ENCODE measurements around the gene CSPG4. TPM values are rescaled to one million over a fixed set of nuclear protein-coding genes. Genes with fewer than 3 reads are reported as not detected.
"Not testable (repeated sequence)": the region's sequence is repeated elsewhere in the genome, so short reads cannot be mapped to it uniquely, and the experiment has no call there.

The CSPG4 gene
- total RNA-seq, 5 donors from 2014 or later (not counting 1 experiment from before 2014, with no cell fraction given): 0.06 to 0.07 (median 0.06) TPM; not detected in 2

DNA sequence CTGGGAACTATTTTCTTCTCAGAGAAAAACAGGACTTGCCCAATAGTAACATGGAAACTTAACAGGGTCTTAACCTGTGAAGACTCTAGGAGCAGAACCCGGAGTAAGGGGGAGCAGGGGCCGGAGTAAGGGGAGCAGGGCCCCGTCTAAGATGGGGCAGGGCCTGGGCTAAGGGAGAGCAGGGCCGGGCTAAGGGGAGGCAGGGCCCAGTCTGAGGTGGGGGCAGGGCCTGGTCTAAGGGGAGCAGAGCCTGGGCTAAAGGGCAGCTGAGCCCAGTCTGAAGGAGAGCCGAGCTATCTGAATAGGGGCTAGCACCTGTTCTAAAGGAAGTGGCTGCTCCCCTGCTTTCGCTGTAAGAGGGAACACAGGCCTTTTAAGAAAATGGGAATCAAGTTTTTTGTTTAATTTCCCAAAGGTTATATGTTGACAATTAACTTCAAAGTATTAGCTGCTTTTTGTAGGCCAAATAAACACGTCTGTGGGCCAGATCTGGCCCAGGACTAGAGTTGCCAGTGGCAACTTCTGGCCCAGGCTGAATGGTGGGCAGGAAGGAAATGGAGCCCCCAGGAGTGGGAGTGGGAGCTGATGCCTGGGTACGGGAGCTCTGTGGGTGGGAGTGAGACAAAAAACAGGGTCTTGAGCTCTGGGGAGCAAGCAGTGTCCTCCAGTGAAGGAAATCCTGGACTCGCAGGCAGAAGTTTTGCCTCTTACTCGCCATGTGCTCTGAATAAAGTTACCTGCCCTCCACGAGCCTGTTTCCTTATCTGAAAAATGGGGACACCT, 32.5 kb downstream of the CSPG4 start:
- Histone ChIP-seq H3K27ac (ENCODE audit: low read length) (no peak overlapping the region), H3K9me3 (no peaks in the 10 kb centered on the region), H3K36me3 (ENCODE audit: control insufficient read depth in 2 of 2, extremely low read depth in 1 of 2, insufficient read depth in 1 of 2, low read length in 1 of 2) (no peaks in the 10 kb centered on the region), H3K4me1 (ENCODE audit: control insufficient read depth in 1 of 2, extremely low read depth in 1 of 2, insufficient read depth in 2 of 2, low read length in 2 of 2) (peaks cover 0 to 6% of the 10 kb centered on the region in 2 experiments), H3K4me3 (ENCODE audit: control insufficient read depth in 1 of 2, extremely low read depth in 1 of 2, low read length in 1 of 2) (no peak overlapping the region), H3K27me3 (replicated peaks in 1 of 2; ENCODE audit: control insufficient read depth in 2 of 2, extremely low read depth in 1 of 2, insufficient read depth in 2 of 2, low read length in 1 of 2) (peaks cover 0 to 4% of the 10 kb centered on the region in 2 experiments)
- no peaks in the 10 kb centered on the region for H3K27me3 Mint-ChIP-seq
- DNase-seq (no peak), ATAC-seq (replicated peaks in 1 of 4) (no peak)
- CTCF ChIA-PET: no interaction called here
- H3K9me3 Mint-ChIP-seq: no peaks in the 10 kb centered on the region
- no peaks in the 10 kb centered on the region for H3K4me1 Mint-ChIP-seq
- H3K36me3 Mint-ChIP-seq: no peaks in the 10 kb centered on the region
- 75% methylated on average over 7 of the region's 11 CpGs for WGBS (ENCODE audit: insufficient coverage)
- no peak overlapping the region for H3K27ac Mint-ChIP-seq
- no peak overlapping the region for H3K4me3 Mint-ChIP-seq
- POLR2A ChIA-PET: no interaction called here

- H3K27ac Mint-ChIP-seq: not testable (repeated sequence)
Measured at GRCh38 chr15:75678324-75678690, 34.3 kb downstream of the CSPG4 start.

DNA sequence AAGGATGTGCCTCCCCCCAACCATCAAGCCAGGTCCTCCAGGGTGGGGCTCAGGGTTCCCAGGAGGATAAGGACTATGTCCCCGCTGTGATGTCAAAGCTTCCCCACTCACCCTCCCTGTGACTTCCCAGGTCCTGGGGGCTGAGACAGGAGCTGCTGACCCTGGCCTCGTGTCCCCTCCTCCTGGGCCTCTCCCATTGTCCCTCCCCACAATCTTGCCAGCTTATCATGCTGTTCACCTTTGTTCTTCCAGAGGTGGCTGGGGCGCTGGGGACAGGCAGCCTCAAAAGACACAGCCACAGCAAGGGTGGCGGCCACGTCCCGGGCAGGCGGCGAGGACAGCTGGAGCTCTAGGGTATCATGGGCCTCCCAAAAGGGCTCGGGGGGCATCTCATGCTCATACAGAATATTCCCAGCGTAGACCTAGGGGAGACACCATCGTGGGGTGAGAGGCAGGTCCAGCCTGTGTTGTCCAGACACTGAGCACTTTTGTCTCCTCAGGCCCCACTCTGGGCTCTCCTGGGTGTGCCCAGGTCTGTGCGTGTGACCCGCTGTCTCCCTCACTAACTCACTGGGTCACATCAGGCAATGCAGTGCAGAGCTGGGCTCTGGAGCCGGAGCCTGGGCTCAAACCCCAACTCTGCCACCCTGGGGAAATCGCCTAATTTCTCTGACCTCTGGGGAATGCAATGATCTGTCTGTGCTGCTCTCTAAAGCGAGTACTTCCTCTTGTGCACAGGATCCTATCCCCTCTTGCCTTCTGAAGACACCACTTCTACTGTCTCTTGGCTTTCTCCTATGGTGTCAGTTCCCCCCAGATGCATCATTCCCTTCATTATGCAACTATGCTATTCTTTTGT, 35.0 kb downstream of the CSPG4 start:
- Histone ChIP-seq H3K27ac (ENCODE audit: low read length) (no peak overlapping the region), H3K4me3 (ENCODE audit: control insufficient read depth in 1 of 2, extremely low read depth in 1 of 2, low read length in 1 of 2) (no peak overlapping the region), H3K9me3 (no peaks in the 10 kb centered on the region), H3K4me1 (ENCODE audit: control insufficient read depth in 1 of 2, extremely low read depth in 1 of 2, insufficient read depth in 2 of 2, low read length in 2 of 2) (no peaks in the 10 kb centered on the region), H3K27me3 (replicated peaks in 1 of 2; ENCODE audit: control insufficient read depth in 2 of 2, extremely low read depth in 1 of 2, insufficient read depth in 2 of 2, low read length in 1 of 2) (no peaks in the 10 kb centered on the region), H3K36me3 (ENCODE audit: control insufficient read depth in 2 of 2, extremely low read depth in 1 of 2, insufficient read depth in 1 of 2, low read length in 1 of 2) (no peaks in the 10 kb centered on the region)
- DNase-seq (no peak), ATAC-seq (replicated peaks in 1 of 4) (no peak)
- Mint-ChIP-seq H3K27ac (no peak overlapping the region), H3K36me3 (no peaks in the 10 kb centered on the region), H3K4me3 (no peak overlapping the region), H3K4me1 (no peaks in the 10 kb centered on the region), H3K27me3 (no peaks in the 10 kb centered on the region), H3K9me3 (no peaks in the 10 kb centered on the region)
- 73% methylated on average over 15 of the region's 16 CpGs for WGBS (ENCODE audit: insufficient coverage)
- POLR2A ChIA-PET: no interaction called here
- CTCF ChIA-PET: no interaction called here

More at GRCh38 chr15:75678324-75678690, 34.3 kb downstream of the CSPG4 start:
- H3K4me1 ChIP-seq (ENCODE audit: control insufficient read depth in 1 of 2, extremely low read depth in 1 of 2, insufficient read depth in 2 of 2, low read length in 2 of 2); CTCF ChIA-PET; H3K36me3 Mint-ChIP-seq; H3K27ac ChIP-seq (ENCODE audit: low read length); H3K27me3 ChIP-seq (replicated peaks in 1 of 2; ENCODE audit: control insufficient read depth in 2 of 2, extremely low read depth in 1 of 2, insufficient read depth in 2 of 2, low read length in 1 of 2); DNase-seq; H3K4me1 Mint-ChIP-seq; H3K36me3 ChIP-seq (ENCODE audit: control insufficient read depth in 2 of 2, extremely low read depth in 1 of 2, insufficient read depth in 1 of 2, low read length in 1 of 2); H3K4me3 ChIP-seq (ENCODE audit: control insufficient read depth in 1 of 2, extremely low read depth in 1 of 2, low read length in 1 of 2); POLR2A ChIA-PET; H3K9me3 Mint-ChIP-seq; ATAC-seq (replicated peaks in 1 of 4); H3K27me3 Mint-ChIP-seq; H3K9me3 ChIP-seq; H3K4me3 Mint-ChIP-seq: not testable (repeated sequence)
- WGBS (ENCODE audit: insufficient coverage): 86% methylated on average over 2 of the region's 6 CpGs

- no peak overlapping the region for H3K4me3 Mint-ChIP-seq
- Histone ChIP-seq H3K27me3 (replicated peaks in 1 of 2; ENCODE audit: control insufficient read depth in 2 of 2, extremely low read depth in 1 of 2, insufficient read depth in 2 of 2, low read length in 1 of 2) (no peaks in the 10 kb centered on the region), H3K4me1 (ENCODE audit: control insufficient read depth in 1 of 2, extremely low read depth in 1 of 2, insufficient read depth in 2 of 2, low read length in 2 of 2) (no peaks in the 10 kb centered on the region), H3K9me3 (no peaks in the 10 kb centered on the region), H3K36me3 (ENCODE audit: control insufficient read depth in 2 of 2, extremely low read depth in 1 of 2, insufficient read depth in 1 of 2, low read length in 1 of 2) (no peaks in the 10 kb centered on the region), H3K27ac (ENCODE audit: low read length) (no peak overlapping the region), H3K4me3 (ENCODE audit: control insufficient read depth in 1 of 2, extremely low read depth in 1 of 2, low read length in 1 of 2) (no peak overlapping the region)
- ATAC-seq (replicated peaks in 1 of 4) (no peak), DNase-seq (no peak)
- no peaks in the 10 kb centered on the region for H3K36me3 Mint-ChIP-seq
- H3K27me3 Mint-ChIP-seq: no peaks in the 10 kb centered on the region
- WGBS (ENCODE audit: insufficient coverage): 85% methylated on average over 24 of the region's 30 CpGs
- H3K27ac Mint-ChIP-seq: no peak overlapping the region
- H3K9me3 Mint-ChIP-seq: no peaks in the 10 kb centered on the region
- POLR2A ChIA-PET: no interaction called here
- CTCF ChIA-PET: no interaction called here
- no peaks in the 10 kb centered on the region for H3K4me1 Mint-ChIP-seq
Measured at GRCh38 chr15:75676688-75677464, 35.8 kb downstream of the CSPG4 start.

DNA sequence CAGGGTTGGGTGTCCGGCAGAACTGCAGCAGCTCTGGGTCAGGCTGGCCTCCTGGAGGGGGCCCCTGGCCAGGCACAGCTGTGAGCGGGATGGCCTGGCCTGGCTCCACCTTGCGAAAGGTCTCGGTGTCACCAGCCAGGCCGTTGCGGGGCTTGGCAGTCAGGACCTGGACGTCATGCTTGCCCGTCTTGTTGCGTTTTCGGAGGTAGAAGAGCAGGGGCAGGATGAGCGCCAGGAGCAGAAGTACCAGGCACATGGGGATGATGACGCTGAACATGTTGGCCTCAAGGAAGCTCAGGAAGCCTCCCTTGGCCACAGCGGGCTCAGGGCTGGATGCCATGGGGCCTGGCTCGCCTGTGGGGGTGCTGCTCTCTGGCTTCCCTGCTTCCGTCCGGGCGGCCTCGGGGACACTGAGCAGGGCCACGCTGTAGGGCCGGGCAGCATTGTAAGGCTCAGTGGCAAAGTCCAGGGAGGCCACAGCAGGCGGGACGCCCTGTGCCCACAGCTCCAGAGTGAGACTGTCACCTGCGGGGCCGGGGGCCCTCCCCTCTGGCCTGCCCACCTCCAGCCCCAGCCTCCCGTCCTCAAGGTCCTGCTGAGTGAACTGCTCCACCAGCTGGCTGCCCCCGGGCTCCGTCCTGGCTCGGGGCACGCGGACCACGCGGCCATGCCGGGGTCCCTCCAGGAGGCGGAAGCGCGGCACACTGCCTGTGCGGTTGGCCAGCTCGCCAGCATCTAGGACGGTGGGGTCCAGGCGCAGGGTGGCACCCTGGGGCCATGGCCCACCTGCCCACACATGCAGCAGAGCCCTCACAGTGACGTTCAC, 36.9 kb downstream of the CSPG4 start:
- Histone ChIP-seq H3K27me3 (replicated peaks in 1 of 2; ENCODE audit: control insufficient read depth in 2 of 2, extremely low read depth in 1 of 2, insufficient read depth in 2 of 2, low read length in 1 of 2) (no peaks in the 10 kb centered on the region), H3K4me1 (ENCODE audit: control insufficient read depth in 1 of 2, extremely low read depth in 1 of 2, insufficient read depth in 2 of 2, low read length in 2 of 2) (no peaks in the 10 kb centered on the region), H3K27ac (ENCODE audit: low read length) (no peak overlapping the region), H3K4me3 (ENCODE audit: control insufficient read depth in 1 of 2, extremely low read depth in 1 of 2, low read length in 1 of 2) (no peak overlapping the region), H3K9me3 (no peaks in the 10 kb centered on the region), H3K36me3 (ENCODE audit: control insufficient read depth in 2 of 2, extremely low read depth in 1 of 2, insufficient read depth in 1 of 2, low read length in 1 of 2) (no peaks in the 10 kb centered on the region)
- Mint-ChIP-seq H3K9me3 (no peaks in the 10 kb centered on the region), H3K4me3 (no peak overlapping the region), H3K27ac (no peak overlapping the region), H3K4me1 (no peaks in the 10 kb centered on the region), H3K27me3 (no peaks in the 10 kb centered on the region), H3K36me3 (no peaks in the 10 kb centered on the region)
- no peak for DNase-seq
- POLR2A ChIA-PET: no interaction called here
- CTCF ChIA-PET: no interaction called here
- ATAC-seq (replicated peaks in 1 of 4): no peak
- 90% methylated on average over 40 of the region's 41 CpGs for WGBS (ENCODE audit: insufficient coverage)

GRCh38 chr15:75674366-75674765, 38.3 kb downstream of the CSPG4 start:
- no peak overlapping the region for H3K4me3 Mint-ChIP-seq
- no peaks in the 10 kb centered on the region for H3K36me3 Mint-ChIP-seq
- ChIA-PET POLR2A (no interaction called here), CTCF (no interaction called here)
- Histone ChIP-seq H3K27me3 (replicated peaks in 1 of 2; ENCODE audit: control insufficient read depth in 2 of 2, extremely low read depth in 1 of 2, insufficient read depth in 2 of 2, low read length in 1 of 2) (no peaks in the 10 kb centered on the region), H3K4me3 (ENCODE audit: control insufficient read depth in 1 of 2, extremely low read depth in 1 of 2, low read length in 1 of 2) (no peak overlapping the region), H3K4me1 (ENCODE audit: control insufficient read depth in 1 of 2, extremely low read depth in 1 of 2, insufficient read depth in 2 of 2, low read length in 2 of 2) (no peaks in the 10 kb centered on the region), H3K27ac (ENCODE audit: low read length) (no peak overlapping the region), H3K9me3 (no peaks in the 10 kb centered on the region), H3K36me3 (ENCODE audit: control insufficient read depth in 2 of 2, extremely low read depth in 1 of 2, insufficient read depth in 1 of 2, low read length in 1 of 2) (no peaks in the 10 kb centered on the region)
- H3K27ac Mint-ChIP-seq: no peak overlapping the region
- no peaks in the 10 kb centered on the region for H3K27me3 Mint-ChIP-seq
- ATAC-seq (replicated peaks in 1 of 4) (no peak), DNase-seq (no peak)
- 74% methylated on average over 8 of the region's 8 CpGs for WGBS (ENCODE audit: insufficient coverage)
- no peaks in the 10 kb centered on the region for H3K9me3 Mint-ChIP-seq
- H3K4me1 Mint-ChIP-seq: no peaks in the 10 kb centered on the region

Measured in T-cell (primary cell).